Naive thymus-derived CD8-positive, alpha-beta T cell (primary cell): Measurements from ENCODE around the gene TMEM201. TPM values are rescaled to one million over a fixed set of nuclear protein-coding genes. Genes with fewer than 3 reads are reported as not detected.
A peak's percentile ranks its signal among the peaks of the same experiment; 100 is the strongest.
"Not testable (repeated sequence)": the region's sequence is repeated elsewhere in the genome, so short reads cannot be mapped to it uniquely, and the experiment has no call there.

ENCODE experiments used
- ATAC-seq, 2 donors: fragments of 150-1000 bp; cut with Tn5 transposase in 1 of 2; sonication (Bioruptor Pico), chemical (Tn5 transposase) in 1 of 2; 1 replicate in 1 of 2; 2 replicates in 1 of 2; pipeline ENCODE4 v1.10.0; 2021; ENCODE audit warnings: mild to moderate bottlenecking in 2 of 2, moderate library complexity in 2 of 2
- POLR2A ChIA-PET: fragments of 350-600 bp; sonication (Branson Sonifier 250); formaldehyde crosslinking; loops from one replicate; lab custom pipeline; 2021; ENCODE audit warnings: antibody characterized with exemption; lab: Charles Lee
- DNase-seq, 10 donors: peaks; one replicate each; pipeline versions ENCODE4 v3.0.0 to v3.0.0-alpha.2; 2020 to 2022
- H3K27ac Mint-ChIP-seq, 10 donors: one replicate each; pipeline ENCODE4 v1.8.0; 2020 to 2022; ENCODE audit warnings: mild to moderate bottlenecking in 10 of 10, mixed read lengths in 10 of 10, moderate library complexity in 4 of 10, inconsistent platforms in 1 of 10
- H3K27me3 Mint-ChIP-seq, 5 donors: one replicate each; pipeline ENCODE4 v1.8.0; 2021 to 2022; ENCODE audit warnings: mixed read lengths in 5 of 5
- H3K36me3 Mint-ChIP-seq, 3 donors: one replicate each; pipeline ENCODE4 v1.8.0; 2020 to 2022; ENCODE audit warnings: mixed read lengths in 3 of 3, mild to moderate bottlenecking in 2 of 3, inconsistent platforms in 1 of 3
- H3K4me1 Mint-ChIP-seq, 4 donors: one replicate each; pipeline ENCODE4 v1.8.0; 2021 to 2022; ENCODE audit warnings: mixed read lengths in 4 of 4
- H3K4me3 Mint-ChIP-seq, 10 donors: one replicate each; pipeline ENCODE4 v1.8.0; 2020 to 2022; ENCODE audit warnings: mild to moderate bottlenecking in 10 of 10, mixed read lengths in 10 of 10, moderate library complexity in 6 of 10, inconsistent platforms in 1 of 10
- H3K9me3 Mint-ChIP-seq, 9 donors: one replicate each; pipeline ENCODE4 v1.8.0; 2020 to 2022; ENCODE audit warnings: mixed read lengths in 9 of 9, mild to moderate bottlenecking in 3 of 9, inconsistent platforms in 1 of 9, moderate library complexity in 1 of 9
- polyA plus RNA-seq, 3 donors: library from polyadenylated mRNA; unstranded; fragments of 300-500 nt; fragmentation: Illumina TruSeq; gene quantifications; one replicate each; pipeline ENCODE4 v1.2.3, GENCODE V29; 2021
- total RNA-seq, 8 experiments: library from RNA in 2 of 8; stranded (reverse) in 2 of 8; gene quantifications; one replicate each; pipeline ENCODE4 v1.2.3 and lab custom pipeline; 2021 to 2026

TMEM201 gene
- total and polyA plus RNA-seq, 5 experiments from 2014 or later: 0.73 to 9.2 (median 2.2) TPM

GRCh38 chr1:9558271-9558945 is 30.3 kb upstream of the TMEM201 start:
- peaks cover 0 to 49% (median 15%) of the 10 kb centered on the region in 3 donors for H3K36me3 Mint-ChIP-seq
- H3K4me1 Mint-ChIP-seq: peaks cover 22 to 44% (median 39%) of the 10 kb centered on the region in 4 donors
- DNase-seq (peak in 1 of 10 donors; percentile 28), ATAC-seq (peak; percentile 40 to 58)
- H3K27ac Mint-ChIP-seq: peak overlapping the region; percentile 41 to 99 (median 92)
- H3K27me3 Mint-ChIP-seq: no peaks in the 10 kb centered on the region
- H3K4me3 Mint-ChIP-seq: peak overlapping the region; percentile 2 to 80 (median 60)
- no peaks in the 10 kb centered on the region for H3K9me3 Mint-ChIP-seq
- POLR2A ChIA-PET: interaction anchor here (0.5 to 0.7 kb wide), 3 partner anchors 78 to 640 kb away, joined by 3 read pairs; no protein-coding TSS in a partner anchor

- Mint-ChIP-seq H3K9me3 (no peaks in the 10 kb centered on the region), H3K27me3 (no peaks in the 10 kb centered on the region), H3K4me3 (peak overlapping the region; percentile 44 to 80 (median 67)), H3K27ac (peak overlapping the region; percentile 41 to 99 (median 94)), H3K4me1 (peaks cover 22 to 41% (median 39%) of the 10 kb centered on the region in 4 donors), H3K36me3 (peaks cover 0 to 44% (median 10%) of the 10 kb centered on the region in 3 donors)
- POLR2A ChIA-PET: interaction anchor here (0.5 to 1.3 kb wide), 3 partner anchors 20 to 106 kb away, joined by 3 to 6 read pairs (median 3); partner anchors contain the start of gene SLC25A33
- no peak for ATAC-seq
- DNase-seq: no peak
These were observed 29.7 kb upstream of the TMEM201 start for GRCh38 chr1:9558946-9559545.

- Mint-ChIP-seq H3K4me1 (peaks cover 22 to 41% (median 39%) of the 10 kb centered on the region in 4 donors), H3K36me3 (peaks cover 0 to 40% (median 10%) of the 10 kb centered on the region in 3 donors), H3K9me3 (no peaks in the 10 kb centered on the region), H3K27me3 (no peaks in the 10 kb centered on the region), H3K4me3 (peak overlapping the region; percentile 44 to 80 (median 67)), H3K27ac (peak overlapping the region; percentile 41 to 99 (median 94))
- POLR2A ChIA-PET: interaction anchor here (0.6 to 1.3 kb wide), 2 partner anchors 19 to 20 kb away, joined by 5 to 6 read pairs; partner anchors contain the start of gene SLC25A33
- DNase-seq (peak in 7 of 10 donors; percentile 35 to 78 (median 49)), ATAC-seq (peak; percentile 80 to 86)
These were observed 29.0 kb upstream of the TMEM201 start for GRCh38 chr1:9559673-9560072.

- Mint-ChIP-seq H3K27ac (peak overlapping the region; percentile 41 to 99 (median 94)), H3K36me3 (peaks cover 0 to 36% (median 10%) of the 10 kb centered on the region in 3 donors), H3K4me3 (peak overlapping the region in 8 of 10 donors; percentile 49 to 80 (median 70)), H3K4me1 (peaks cover 22 to 41% (median 39%) of the 10 kb centered on the region in 4 donors)
- not testable (repeated sequence) for DNase-seq, H3K27me3 Mint-ChIP-seq, ATAC-seq, H3K9me3 Mint-ChIP-seq
- POLR2A ChIA-PET: interaction anchor here (0.6 to 1.3 kb wide), 2 partner anchors 19 to 21 kb away, joined by 5 to 6 read pairs; partner anchors contain the start of gene SLC25A33
These were observed 28.6 kb upstream of the TMEM201 start for GRCh38 chr1:9560090-9560489.

GRCh38 chr1:9561429-9561828 is 27.3 kb upstream of the TMEM201 start:
- POLR2A ChIA-PET: interaction anchor here (0.7 kb wide), 2 partner anchors 10 to 45 kb away, joined by 3 read pairs; no protein-coding TSS in a partner anchor
- Mint-ChIP-seq H3K36me3 (peaks cover 0 to 25% (median 0%) of the 10 kb centered on the region in 3 donors), H3K4me1 (peaks cover 22 to 41% (median 39%) of the 10 kb centered on the region in 4 donors), H3K27ac (peak overlapping the region; percentile 47 to 99 (median 90)), H3K4me3 (peak overlapping the region in 3 of 10 donors; percentile 5 to 42 (median 39)), H3K9me3 (no peaks in the 10 kb centered on the region), H3K27me3 (no peaks in the 10 kb centered on the region)
- peak in 3 of 10 donors; percentile 45 to 69 (median 67) for DNase-seq
- ATAC-seq: peak; percentile 24 to 37

GRCh38 chr1:9569267-9569666 is 19.4 kb upstream of the TMEM201 start:
- Mint-ChIP-seq H3K27ac (peak overlapping the region in 4 of 10 donors; percentile 1 to 75 (median 64)), H3K36me3 (peaks cover 0 to 65% (median 3%) of the 10 kb centered on the region in 3 donors), H3K4me1 (no peaks in the 10 kb centered on the region), H3K9me3 (no peaks in the 10 kb centered on the region), H3K27me3 (no peaks in the 10 kb centered on the region), H3K4me3 (no peak overlapping the region)
- DNase-seq (no peak), ATAC-seq (no peak)
- POLR2A ChIA-PET: no interaction called here

GRCh38 chr1:9570886-9571529 is 17.7 kb upstream of the TMEM201 start:
- H3K9me3 Mint-ChIP-seq, H3K4me3 Mint-ChIP-seq, DNase-seq, H3K4me1 Mint-ChIP-seq, H3K27me3 Mint-ChIP-seq, ATAC-seq, POLR2A ChIA-PET: not testable (repeated sequence)
- Mint-ChIP-seq H3K36me3 (peaks cover 0 to 70% (median 3%) of the 10 kb centered on the region in 3 donors), H3K27ac (peak overlapping the region in 2 of 10 donors; percentile 49 to 57)

GRCh38 chr1:9573723-9574122 is 15.0 kb upstream of the TMEM201 start:
- DNase-seq (peak in 2 of 10 donors; percentile 31 to 34), ATAC-seq (no peak)
- POLR2A ChIA-PET: interaction anchor here (0.5 to 0.7 kb wide), 2 partner anchors 80 to 94 kb away, joined by 3 to 4 read pairs; no protein-coding TSS in a partner anchor
- Mint-ChIP-seq H3K27ac (peak overlapping the region in 1 of 10 donors; percentile 39), H3K9me3 (no peaks in the 10 kb centered on the region), H3K4me1 (peaks cover 0 to 6% (median 0%) of the 10 kb centered on the region in 4 donors), H3K4me3 (no peak overlapping the region), H3K36me3 (peaks cover 0 to 70% (median 3%) of the 10 kb centered on the region in 3 donors), H3K27me3 (no peaks in the 10 kb centered on the region)

GRCh38 chr1:9575486-9575885 is 13.2 kb upstream of the TMEM201 start:
- no peak for ATAC-seq
- DNase-seq: no peak
- Mint-ChIP-seq H3K4me3 (no peak overlapping the region), H3K27ac (peak overlapping the region in 4 of 10 donors; percentile 2 to 69 (median 37)), H3K27me3 (no peaks in the 10 kb centered on the region), H3K36me3 (peaks cover 0 to 69% (median 3%) of the 10 kb centered on the region in 3 donors), H3K4me1 (peaks cover 0 to 6% (median 0%) of the 10 kb centered on the region in 4 donors), H3K9me3 (no peaks in the 10 kb centered on the region)
- POLR2A ChIA-PET: no interaction called here

GRCh38 chr1:9576903-9577302 is 11.8 kb upstream of the TMEM201 start:
- Mint-ChIP-seq H3K4me3 (no peak overlapping the region), H3K9me3 (no peaks in the 10 kb centered on the region), H3K4me1 (peaks cover 0 to 6% (median 0%) of the 10 kb centered on the region in 4 donors), H3K27me3 (no peaks in the 10 kb centered on the region), H3K36me3 (peaks cover 0 to 64% (median 0%) of the 10 kb centered on the region in 3 donors), H3K27ac (peak overlapping the region in 2 of 10 donors; percentile 69)
- ATAC-seq (no peak), DNase-seq (no peak)
- POLR2A ChIA-PET: no interaction called here

GRCh38 chr1:9577423-9577822 is 11.3 kb upstream of the TMEM201 start:
- H3K4me3 Mint-ChIP-seq: no peak overlapping the region
- peaks cover 0 to 66% (median 4%) of the 10 kb centered on the region in 3 donors for H3K36me3 Mint-ChIP-seq
- peaks cover 0 to 6% (median 0%) of the 10 kb centered on the region in 4 donors for H3K4me1 Mint-ChIP-seq
- ATAC-seq (no peak), DNase-seq (no peak)
- H3K27me3 Mint-ChIP-seq: no peaks in the 10 kb centered on the region
- no peaks in the 10 kb centered on the region for H3K9me3 Mint-ChIP-seq
- POLR2A ChIA-PET: no interaction called here
- peak overlapping the region in 5 of 10 donors; percentile 26 to 84 (median 49) for H3K27ac Mint-ChIP-seq

- DNase-seq: no peak
- Mint-ChIP-seq H3K27ac (peak overlapping the region in 2 of 10 donors; percentile 7 to 52), H3K9me3 (no peaks in the 10 kb centered on the region), H3K4me3 (no peak overlapping the region), H3K36me3 (peaks cover 0 to 55% (median 4%) of the 10 kb centered on the region in 3 donors), H3K27me3 (no peaks in the 10 kb centered on the region), H3K4me1 (peaks cover 0 to 3% (median 0%) of the 10 kb centered on the region in 4 donors)
- ATAC-seq: no peak
- POLR2A ChIA-PET: no interaction called here
These were observed 7.8 kb upstream of the TMEM201 start for GRCh38 chr1:9580942-9581341.
